CD14-positive monocyte (primary cell): ENCODE results near the gene FRMD4A. TPM values are rescaled to one million over a fixed set of nuclear protein-coding genes. Genes with fewer than 3 reads are reported as not detected.

Experiments
- DNase-seq, 3 donors: peaks; one replicate each; pipeline ENCODE4 v3.0.0-alpha.2; 2011 to 2022
- H2AFZ ChIP-seq: 2 replicates; pipeline ENCODE4 v1.6.0; 2012; ENCODE audit warnings: mild to moderate bottlenecking, low read depth, low read length, inconsistent platforms; ENCODE audit not compliant: insufficient read depth, poor library complexity, severe bottlenecking
- H3K27ac ChIP-seq, 2 donors: 1 replicate in 1 of 2; 2 replicates in 1 of 2; pipeline ENCODE4 v1.5.1; 2012 to 2013; ENCODE audit warnings: low read length in 2 of 2, control low read depth in 1 of 2, inconsistent platforms in 1 of 2, low read depth in 1 of 2, mild to moderate bottlenecking in 1 of 2
- H3K27me3 ChIP-seq, 2 donors: one replicate each; pipeline versions ENCODE4 v1.6.0 to v1.6.1; 2011 to 2013; ENCODE audit warnings: low read length in 2 of 2; ENCODE audit not compliant: control insufficient read depth in 2 of 2, insufficient read depth in 2 of 2
- H3K36me3 ChIP-seq, 2 donors: replicated peaks in 1 of 2; 1 replicate in 1 of 2; 2 replicates in 1 of 2; pipeline versions ENCODE4 v1.5.1 to v1.6.1; 2012 to 2013; ENCODE audit warnings: low read length in 2 of 2, control low read depth in 1 of 2, inconsistent platforms in 1 of 2, mild to moderate bottlenecking in 1 of 2; ENCODE audit not compliant: insufficient read depth in 2 of 2, control insufficient read depth in 1 of 2
- H3K4me1 ChIP-seq, 2 donors: 1 replicate in 1 of 2; 2 replicates in 1 of 2; pipeline versions ENCODE4 v1.5.1 to v1.6.1; 2012 to 2013; ENCODE audit warnings: low read length in 2 of 2, control low read depth in 1 of 2, inconsistent platforms in 1 of 2, mild to moderate bottlenecking in 1 of 2, moderate library complexity in 1 of 2; ENCODE audit not compliant: insufficient read depth in 2 of 2, control insufficient read depth in 1 of 2
- H3K4me2 ChIP-seq: replicated peaks from 2 replicates; pipeline ENCODE3; 2012; ENCODE audit warnings: low read length, moderate library complexity, mild to moderate bottlenecking; ENCODE audit not compliant: poor library complexity, severe bottlenecking; ENCODE audit errors: extremely low read depth
- H3K4me3 ChIP-seq, 3 experiments: fragments of 200-600 bp in 1 of 3; sonication (generic) in 1 of 3; replicated peaks in 1 of 3; 1 replicate in 2 of 3; 2 replicates in 1 of 3; pipeline ENCODE4 v1.5.1; 2011 to 2013; ENCODE audit warnings: low read length in 3 of 3, mild to moderate bottlenecking in 3 of 3, control low read depth in 2 of 3, low read depth in 2 of 3, inconsistent platforms in 1 of 3, moderate library complexity in 1 of 3
- H3K79me2 ChIP-seq: 2 replicates; pipeline ENCODE4 v1.6.0; 2012; ENCODE audit warnings: mild to moderate bottlenecking, control low read depth, inconsistent platforms, low read length, moderate library complexity; ENCODE audit not compliant: insufficient read depth
- H3K9ac ChIP-seq: 2 replicates; pipeline ENCODE4 v1.6.0; 2017; ENCODE audit warnings: low read length, mild to moderate bottlenecking; ENCODE audit not compliant: insufficient read depth, poor library complexity, severe bottlenecking
- H3K9me3 ChIP-seq, 2 donors: replicated peaks in 1 of 2; 1 replicate in 1 of 2; 2 replicates in 1 of 2; pipeline versions ENCODE4 v1.5.1 to v1.6.1; 2012 to 2013; ENCODE audit warnings: low read length in 2 of 2, control low read depth in 1 of 2; ENCODE audit not compliant: control insufficient read depth in 1 of 2, insufficient read depth in 1 of 2
- H4K20me1 ChIP-seq: 2 replicates; pipeline ENCODE4 v1.6.0; 2012; ENCODE audit warnings: mild to moderate bottlenecking, low read length, control low read depth, moderate library complexity; ENCODE audit not compliant: insufficient read depth
- H3K27ac Mint-ChIP-seq, 7 donors: one replicate each; pipeline ENCODE4 v1.8.0; 2020; ENCODE audit warnings: mild to moderate bottlenecking in 7 of 7, mixed read lengths in 7 of 7, moderate library complexity in 6 of 7, inconsistent platforms in 2 of 7
- H3K27me3 Mint-ChIP-seq, 3 donors: one replicate each; pipeline ENCODE4 v1.8.0; 2021 to 2022; ENCODE audit warnings: low read depth in 3 of 3, mild to moderate bottlenecking in 3 of 3, mixed read lengths in 3 of 3, moderate library complexity in 3 of 3, inconsistent platforms in 1 of 3
- H3K36me3 Mint-ChIP-seq, 2 donors: one replicate each; pipeline ENCODE4 v1.8.0; 2020; ENCODE audit warnings: mixed read lengths in 2 of 2, inconsistent platforms in 1 of 2, mild to moderate bottlenecking in 1 of 2
- H3K4me1 Mint-ChIP-seq: one replicate; pipeline ENCODE4 v1.8.0; 2020; ENCODE audit warnings: mild to moderate bottlenecking, mixed read lengths
- H3K4me3 Mint-ChIP-seq, 2 donors: one replicate each; pipeline ENCODE4 v1.8.0; 2020; ENCODE audit warnings: mild to moderate bottlenecking in 2 of 2, mixed read lengths in 2 of 2, moderate library complexity in 1 of 2
- H3K9me3 Mint-ChIP-seq, 7 donors: one replicate each; pipeline ENCODE4 v1.8.0; 2020 to 2022; ENCODE audit warnings: mixed read lengths in 7 of 7, mild to moderate bottlenecking in 6 of 7, moderate library complexity in 6 of 7, inconsistent platforms in 2 of 7
- WGBS: methylation state at CpG from one replicate; pipeline ENCODE4 v1.1.5; 2013; ENCODE audit warnings: missing lambda C conversion rate; ENCODE audit not compliant: insufficient coverage; 5-methylcytosine and 5-hydroxymethylcytosine counted together
- intact Hi-C, 2 donors: fragments of 100-400 bp; cut with micrococcal nuclease; formaldehyde crosslinking; loops; one replicate each; pipeline versions ENCODE4 v1.15.0 to v1.15.1; 2023
- polyA plus RNA-seq, 3 donors: library from polyadenylated mRNA; depleted of rRNA in 1 of 3; unstranded in 2 of 3; stranded (reverse) in 1 of 3; fragments of 300-500 nt in 2 of 3; fragments of >200 nt in 1 of 3; fragmentation: Illumina TruSeq in 2 of 3; gene quantifications; 1 replicate in 2 of 3; 2 replicates in 1 of 3; pipeline ENCODE4 v1.2.3, GENCODE V29; 2012 to 2021
- TF ChIP-seq, protein P1 (sequence below): fragments of 200-600 bp; IDR thresholded peaks from one replicate; pipeline ENCODE4 v1.8.0; 2022; ENCODE audit warnings: antibody characterized with exemption, mild to moderate bottlenecking

Gene FRMD4A
- polyA plus RNA-seq, 3 donors, result 0.12 TPM; not detected in 2

DNA sequence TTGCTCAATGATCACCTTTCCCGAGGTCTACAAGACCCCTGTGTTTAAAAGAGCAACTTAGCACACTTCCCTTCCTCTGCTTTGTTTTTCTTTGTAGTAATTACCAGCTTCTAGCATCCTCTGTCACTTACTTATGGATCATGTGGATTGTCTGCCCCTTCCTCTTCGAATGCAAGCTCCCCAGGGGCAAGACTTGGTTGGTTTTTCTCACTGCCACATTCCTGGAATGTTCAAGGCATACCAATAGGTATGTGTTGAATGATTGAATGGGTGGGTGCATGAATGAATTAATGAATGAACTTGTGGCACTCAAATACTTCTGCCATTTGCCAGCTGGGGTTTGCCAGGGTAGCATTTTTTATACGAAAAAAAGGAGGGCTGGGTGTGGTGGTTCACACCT, 450.0 kb downstream of the FRMD4A start:
- Histone ChIP-seq H4K20me1 (no peaks in the 10 kb centered on the region), H2AFZ (no peak overlapping the region), H3K79me2 (no peaks in the 10 kb centered on the region), H3K4me2 (no peak overlapping the region), H3K4me1 (peaks cover 28% of the 10 kb centered on the region in 2 donors), H3K9me3 (no peaks in the 10 kb centered on the region), H3K9ac (no peak overlapping the region), H3K36me3 (no peaks in the 10 kb centered on the region), H3K4me3 (no peak overlapping the region), H3K27ac (no peak overlapping the region), H3K27me3 (peaks cover 5 to 8% of the 10 kb centered on the region in 2 donors)
- WGBS, result 92% methylated on average over 2 of the region's 3 CpGs
- Mint-ChIP-seq H3K27ac (no peak overlapping the region), H3K4me1 (peaks cover 10% of the 10 kb centered on the region), H3K27me3 (peaks cover 12 to 21% (median 13%) of the 10 kb centered on the region in 3 donors), H3K9me3 (no peaks in the 10 kb centered on the region), H3K36me3 (no peaks in the 10 kb centered on the region), H3K4me3 (no peak overlapping the region)
- DNase-seq, result no peak
- intact Hi-C loops, result no loop called here
- TF ChIP-seq, protein P1, sequence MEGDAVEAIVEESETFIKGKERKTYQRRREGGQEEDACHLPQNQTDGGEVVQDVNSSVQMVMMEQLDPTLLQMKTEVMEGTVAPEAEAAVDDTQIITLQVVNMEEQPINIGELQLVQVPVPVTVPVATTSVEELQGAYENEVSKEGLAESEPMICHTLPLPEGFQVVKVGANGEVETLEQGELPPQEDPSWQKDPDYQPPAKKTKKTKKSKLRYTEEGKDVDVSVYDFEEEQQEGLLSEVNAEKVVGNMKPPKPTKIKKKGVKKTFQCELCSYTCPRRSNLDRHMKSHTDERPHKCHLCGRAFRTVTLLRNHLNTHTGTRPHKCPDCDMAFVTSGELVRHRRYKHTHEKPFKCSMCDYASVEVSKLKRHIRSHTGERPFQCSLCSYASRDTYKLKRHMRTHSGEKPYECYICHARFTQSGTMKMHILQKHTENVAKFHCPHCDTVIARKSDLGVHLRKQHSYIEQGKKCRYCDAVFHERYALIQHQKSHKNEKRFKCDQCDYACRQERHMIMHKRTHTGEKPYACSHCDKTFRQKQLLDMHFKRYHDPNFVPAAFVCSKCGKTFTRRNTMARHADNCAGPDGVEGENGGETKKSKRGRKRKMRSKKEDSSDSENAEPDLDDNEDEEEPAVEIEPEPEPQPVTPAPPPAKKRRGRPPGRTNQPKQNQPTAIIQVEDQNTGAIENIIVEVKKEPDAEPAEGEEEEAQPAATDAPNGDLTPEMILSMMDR, result no peak

DNA sequence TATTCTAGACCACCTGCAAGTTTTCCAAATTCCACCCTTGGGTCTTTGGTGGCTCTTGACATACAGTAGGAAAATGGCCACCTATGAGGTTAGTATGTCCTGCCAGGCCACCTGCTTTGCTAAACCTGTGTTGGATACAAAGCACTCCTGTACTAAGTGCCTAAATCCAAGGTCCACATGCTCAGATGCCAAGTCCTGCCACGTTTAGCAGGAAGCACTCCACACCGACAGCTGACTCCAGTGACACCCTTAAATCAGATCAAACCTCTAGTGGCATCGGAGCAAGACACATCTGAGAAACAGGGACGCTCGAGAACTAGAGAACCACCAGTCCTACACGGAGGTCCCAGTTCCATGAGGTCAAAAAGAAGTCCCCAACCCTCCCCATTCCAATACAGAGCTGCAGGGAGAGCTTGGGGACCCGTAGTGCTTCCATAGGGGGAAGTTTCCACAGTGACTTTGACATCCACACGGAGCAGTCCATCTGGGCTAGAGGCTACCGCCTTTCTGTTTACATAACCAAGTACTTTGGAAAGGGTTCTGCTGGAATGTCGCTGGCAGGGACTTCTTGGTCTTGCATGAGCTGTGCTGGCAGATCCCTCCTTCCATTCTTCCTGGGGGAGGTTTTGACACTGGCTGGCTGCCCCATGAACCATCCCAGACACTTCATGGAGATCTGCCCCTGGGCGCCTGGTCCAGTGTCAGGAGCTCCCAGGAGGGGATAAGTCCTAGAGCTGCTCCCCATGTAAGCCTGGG, 453.4 kb downstream of the FRMD4A start:
- Histone ChIP-seq H3K36me3 (no peaks in the 10 kb centered on the region), H3K4me2 (no peak overlapping the region), H4K20me1 (no peaks in the 10 kb centered on the region), H3K79me2 (no peaks in the 10 kb centered on the region), H3K9ac (no peak overlapping the region), H2AFZ (no peak overlapping the region), H3K27ac (no peak overlapping the region), H3K27me3 (no peaks in the 10 kb centered on the region), H3K4me1 (peaks cover 52 to 53% of the 10 kb centered on the region in 2 donors), H3K4me3 (no peak overlapping the region), H3K9me3 (no peaks in the 10 kb centered on the region)
- Mint-ChIP-seq H3K9me3 (no peaks in the 10 kb centered on the region), H3K27me3 (peaks cover 2 to 13% (median 2%) of the 10 kb centered on the region in 3 donors), H3K27ac (peak overlapping the region in 1 of 7 donors; percentile 33), H3K4me3 (no peak overlapping the region), H3K36me3 (no peaks in the 10 kb centered on the region), H3K4me1 (peaks cover 38% of the 10 kb centered on the region)
- 91% methylated on average over 7 of the region's 11 CpGs for WGBS
- DNase-seq, result no peak
- intact Hi-C loops, result no loop called here
- TF ChIP-seq, protein P1, result no peak
